SK-N-SH (cell line): ENCODE data around the gene ACOT7.
"Not testable (repeated sequence)": the region's sequence is repeated elsewhere in the genome, so short reads cannot be mapped to it uniquely, and the experiment has no call there.

ENCODE experiments used
- CTCF ChIP-seq: fragments of 200-600 bp; sonication (generic); IDR thresholded peaks from 2 replicates; pipeline ENCODE4 v1.6.1; 2017; ENCODE audit warnings: antibody characterized with exemption, mild to moderate bottlenecking, moderate library complexity
- EP300 ChIP-seq, 2 experiments: IDR thresholded peaks; 2 replicates each; pipeline versions ENCODE4 v1.4.0 to v1.6.1; 2012; ENCODE audit warnings: borderline replicate concordance in 1 of 2, low read depth in 1 of 2, low read length in 1 of 2
- FOXM1 ChIP-seq: IDR thresholded peaks from 2 replicates; pipeline ENCODE4 v1.4.0; 2012; ENCODE audit warnings: low read depth, mild to moderate bottlenecking
- GATA2 ChIP-seq: sonication (generic); formaldehyde crosslinking; IDR thresholded peaks from 2 replicates; pipeline ENCODE4 v1.5.0; 2020; ENCODE audit warnings: mild to moderate bottlenecking, missing genetic modification reagents
- MAX ChIP-seq: IDR thresholded peaks from 2 replicates; pipeline ENCODE4 v1.4.0; 2012; ENCODE audit warnings: low read depth
- MEF2A ChIP-seq: IDR thresholded peaks from 2 replicates; pipeline ENCODE4 v1.4.0; 2012; ENCODE audit warnings: low read depth, borderline replicate concordance
- NRF1 ChIP-seq: IDR thresholded peaks from 2 replicates; pipeline ENCODE4 v1.6.1; 2012; ENCODE audit warnings: low read depth, mild to moderate bottlenecking, low read length
- SIN3A ChIP-seq: IDR thresholded peaks from 2 replicates; pipeline ENCODE4 v1.6.1; 2012; ENCODE audit warnings: low read depth, mild to moderate bottlenecking, low read length, moderate library complexity, borderline replicate concordance
- TAF1 ChIP-seq: IDR thresholded peaks from 2 replicates; pipeline ENCODE4 v1.6.1; 2012; ENCODE audit warnings: low read depth, mild to moderate bottlenecking, low read length, moderate library complexity, borderline replicate concordance
- TF ChIP-seq, protein P1 (sequence below): IDR thresholded peaks from 2 replicates; pipeline ENCODE4 v1.4.0; 2012; ENCODE audit warnings: low read depth, borderline replicate concordance
- TF ChIP-seq, protein P2 (sequence below): IDR thresholded peaks from 2 replicates; pipeline ENCODE4 v1.6.1; 2012; ENCODE audit warnings: mild to moderate bottlenecking, low read depth, low read length, moderate library complexity
- TF ChIP-seq, protein P3 (sequence below): fragments of 150-350 bp; IDR thresholded peaks from 2 replicates; pipeline ENCODE4 v1.6.1; 2017; ENCODE audit warnings: antibody characterized with exemption, low read length, low read depth, borderline replicate concordance

DNA sequence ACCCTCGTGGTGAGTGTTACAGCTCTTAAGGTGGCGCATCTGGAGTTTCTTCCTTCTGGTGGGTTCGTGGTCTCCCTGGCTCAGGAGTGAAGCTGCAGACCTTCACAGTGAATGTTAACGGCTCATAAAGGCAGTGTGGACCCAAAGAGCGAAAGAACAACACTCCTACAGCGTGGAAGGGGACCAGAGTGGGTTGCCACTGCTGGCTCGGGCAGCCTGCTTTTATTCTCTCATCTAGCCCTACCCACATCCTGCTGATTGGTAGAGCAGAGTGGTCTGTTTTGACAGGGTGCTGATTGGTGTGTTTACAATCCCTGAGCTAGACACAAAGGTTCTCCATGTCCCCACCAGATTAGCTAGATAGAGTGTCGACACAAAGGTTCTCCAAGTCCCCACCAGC is 1.6 kb upstream of the ACOT7 start:
- TF ChIP-seq CTCF; EP300 (IDR thresholded peaks at IDR 0.05; ENCODE audit: borderline replicate concordance in 1 of 2, low read depth in 1 of 2, low read length in 1 of 2); FOXM1; TAF1; GATA2 (CRISPR knock-in tag); MAX; SIN3A; MEF2A; NRF1: not testable (repeated sequence)
- TF ChIP-seq, protein P1, sequence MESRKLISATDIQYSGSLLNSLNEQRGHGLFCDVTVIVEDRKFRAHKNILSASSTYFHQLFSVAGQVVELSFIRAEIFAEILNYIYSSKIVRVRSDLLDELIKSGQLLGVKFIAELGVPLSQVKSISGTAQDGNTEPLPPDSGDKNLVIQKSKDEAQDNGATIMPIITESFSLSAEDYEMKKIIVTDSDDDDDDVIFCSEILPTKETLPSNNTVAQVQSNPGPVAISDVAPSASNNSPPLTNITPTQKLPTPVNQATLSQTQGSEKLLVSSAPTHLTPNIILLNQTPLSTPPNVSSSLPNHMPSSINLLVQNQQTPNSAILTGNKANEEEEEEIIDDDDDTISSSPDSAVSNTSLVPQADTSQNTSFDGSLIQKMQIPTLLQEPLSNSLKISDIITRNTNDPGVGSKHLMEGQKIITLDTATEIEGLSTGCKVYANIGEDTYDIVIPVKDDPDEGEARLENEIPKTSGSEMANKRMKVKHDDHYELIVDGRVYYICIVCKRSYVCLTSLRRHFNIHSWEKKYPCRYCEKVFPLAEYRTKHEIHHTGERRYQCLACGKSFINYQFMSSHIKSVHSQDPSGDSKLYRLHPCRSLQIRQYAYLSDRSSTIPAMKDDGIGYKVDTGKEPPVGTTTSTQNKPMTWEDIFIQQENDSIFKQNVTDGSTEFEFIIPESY: not testable (repeated sequence)
- TF ChIP-seq, protein P2, sequence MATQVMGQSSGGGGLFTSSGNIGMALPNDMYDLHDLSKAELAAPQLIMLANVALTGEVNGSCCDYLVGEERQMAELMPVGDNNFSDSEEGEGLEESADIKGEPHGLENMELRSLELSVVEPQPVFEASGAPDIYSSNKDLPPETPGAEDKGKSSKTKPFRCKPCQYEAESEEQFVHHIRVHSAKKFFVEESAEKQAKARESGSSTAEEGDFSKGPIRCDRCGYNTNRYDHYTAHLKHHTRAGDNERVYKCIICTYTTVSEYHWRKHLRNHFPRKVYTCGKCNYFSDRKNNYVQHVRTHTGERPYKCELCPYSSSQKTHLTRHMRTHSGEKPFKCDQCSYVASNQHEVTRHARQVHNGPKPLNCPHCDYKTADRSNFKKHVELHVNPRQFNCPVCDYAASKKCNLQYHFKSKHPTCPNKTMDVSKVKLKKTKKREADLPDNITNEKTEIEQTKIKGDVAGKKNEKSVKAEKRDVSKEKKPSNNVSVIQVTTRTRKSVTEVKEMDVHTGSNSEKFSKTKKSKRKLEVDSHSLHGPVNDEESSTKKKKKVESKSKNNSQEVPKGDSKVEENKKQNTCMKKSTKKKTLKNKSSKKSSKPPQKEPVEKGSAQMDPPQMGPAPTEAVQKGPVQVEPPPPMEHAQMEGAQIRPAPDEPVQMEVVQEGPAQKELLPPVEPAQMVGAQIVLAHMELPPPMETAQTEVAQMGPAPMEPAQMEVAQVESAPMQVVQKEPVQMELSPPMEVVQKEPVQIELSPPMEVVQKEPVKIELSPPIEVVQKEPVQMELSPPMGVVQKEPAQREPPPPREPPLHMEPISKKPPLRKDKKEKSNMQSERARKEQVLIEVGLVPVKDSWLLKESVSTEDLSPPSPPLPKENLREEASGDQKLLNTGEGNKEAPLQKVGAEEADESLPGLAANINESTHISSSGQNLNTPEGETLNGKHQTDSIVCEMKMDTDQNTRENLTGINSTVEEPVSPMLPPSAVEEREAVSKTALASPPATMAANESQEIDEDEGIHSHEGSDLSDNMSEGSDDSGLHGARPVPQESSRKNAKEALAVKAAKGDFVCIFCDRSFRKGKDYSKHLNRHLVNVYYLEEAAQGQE: not testable (repeated sequence)
- TF ChIP-seq, protein P3, sequence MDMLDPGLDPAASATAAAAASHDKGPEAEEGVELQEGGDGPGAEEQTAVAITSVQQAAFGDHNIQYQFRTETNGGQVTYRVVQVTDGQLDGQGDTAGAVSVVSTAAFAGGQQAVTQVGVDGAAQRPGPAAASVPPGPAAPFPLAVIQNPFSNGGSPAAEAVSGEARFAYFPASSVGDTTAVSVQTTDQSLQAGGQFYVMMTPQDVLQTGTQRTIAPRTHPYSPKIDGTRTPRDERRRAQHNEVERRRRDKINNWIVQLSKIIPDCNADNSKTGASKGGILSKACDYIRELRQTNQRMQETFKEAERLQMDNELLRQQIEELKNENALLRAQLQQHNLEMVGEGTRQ: not testable (repeated sequence)
